GM19240 (cell line): ENCODE measurements around the gene MDFI.

ENCODE experiments used
- DNase-seq: peaks from one replicate; pipeline ENCODE4 v3.0.0; 2011; ENCODE audit warnings: low spot score; ENCODE audit not compliant: insufficient read length

The MDFI gene

DNA sequence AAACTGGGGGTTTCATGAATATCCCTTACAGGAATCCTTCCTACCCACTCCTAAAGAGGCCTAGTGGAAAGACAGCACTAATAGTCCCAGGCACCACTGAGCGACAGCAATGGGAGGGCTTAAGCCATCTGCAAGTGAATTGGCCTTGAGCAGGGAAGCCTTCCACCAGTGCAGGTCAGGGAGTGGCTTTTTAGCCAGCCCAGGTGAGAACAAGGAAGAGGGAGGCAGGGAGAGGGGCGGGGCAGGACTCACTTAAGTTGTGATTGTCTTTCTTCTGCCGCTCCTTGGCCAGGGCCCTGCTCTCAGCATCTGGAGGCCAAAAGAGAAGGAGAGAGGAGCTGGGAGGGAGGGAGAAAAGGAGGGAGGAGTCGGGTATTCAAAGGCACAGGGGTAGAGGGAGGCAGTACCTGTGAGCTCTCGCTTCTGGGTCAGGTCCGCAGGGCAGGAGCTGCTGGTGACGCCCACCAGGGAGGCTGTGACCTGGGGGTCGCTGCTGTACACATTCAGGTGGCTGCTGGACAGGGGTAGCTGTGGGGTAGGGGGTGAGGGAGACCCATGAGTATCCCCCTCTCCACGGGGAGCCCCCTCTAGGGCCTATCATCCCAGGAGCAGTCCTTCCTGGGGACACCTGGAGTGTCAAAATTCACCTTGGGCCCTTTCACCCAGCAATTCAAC, 49.4 kb downstream of the MDFI start:
- no peak for DNase-seq

DNA sequence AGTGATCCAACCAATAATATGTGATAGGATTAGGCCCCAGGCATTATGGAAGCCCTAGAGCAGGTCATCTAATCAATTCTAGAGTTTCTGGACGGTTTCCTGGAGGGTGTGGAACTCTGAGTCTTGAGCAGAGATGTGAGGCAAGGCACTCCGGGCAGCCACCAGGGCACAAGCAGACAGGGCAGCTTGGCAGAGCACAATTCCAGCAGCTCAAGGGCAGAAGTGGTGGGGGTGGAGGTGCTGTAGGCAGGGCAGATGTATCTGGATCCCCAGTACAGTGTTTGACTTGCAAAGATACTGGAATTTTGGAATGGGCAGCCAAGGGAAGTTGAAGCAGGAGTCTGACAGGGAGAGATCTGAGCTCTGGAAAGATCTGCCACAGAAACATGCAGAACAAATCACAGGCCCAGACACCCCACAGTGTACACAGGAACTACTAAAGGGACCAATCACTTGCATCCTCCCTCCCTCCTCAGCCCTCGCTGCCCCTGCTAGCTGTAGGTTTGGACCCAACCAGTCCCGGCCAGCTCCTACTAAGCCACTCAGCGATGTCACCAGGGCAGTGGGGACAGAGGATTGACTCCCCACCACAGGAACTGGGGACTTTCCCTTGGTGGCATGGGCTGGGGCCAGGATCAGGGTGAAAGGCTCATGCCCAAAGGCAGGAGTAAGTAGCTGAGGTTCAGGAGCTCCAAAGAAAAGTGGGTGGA, 50.1 kb downstream of the MDFI start:
- DNase-seq, result no peak

DNA sequence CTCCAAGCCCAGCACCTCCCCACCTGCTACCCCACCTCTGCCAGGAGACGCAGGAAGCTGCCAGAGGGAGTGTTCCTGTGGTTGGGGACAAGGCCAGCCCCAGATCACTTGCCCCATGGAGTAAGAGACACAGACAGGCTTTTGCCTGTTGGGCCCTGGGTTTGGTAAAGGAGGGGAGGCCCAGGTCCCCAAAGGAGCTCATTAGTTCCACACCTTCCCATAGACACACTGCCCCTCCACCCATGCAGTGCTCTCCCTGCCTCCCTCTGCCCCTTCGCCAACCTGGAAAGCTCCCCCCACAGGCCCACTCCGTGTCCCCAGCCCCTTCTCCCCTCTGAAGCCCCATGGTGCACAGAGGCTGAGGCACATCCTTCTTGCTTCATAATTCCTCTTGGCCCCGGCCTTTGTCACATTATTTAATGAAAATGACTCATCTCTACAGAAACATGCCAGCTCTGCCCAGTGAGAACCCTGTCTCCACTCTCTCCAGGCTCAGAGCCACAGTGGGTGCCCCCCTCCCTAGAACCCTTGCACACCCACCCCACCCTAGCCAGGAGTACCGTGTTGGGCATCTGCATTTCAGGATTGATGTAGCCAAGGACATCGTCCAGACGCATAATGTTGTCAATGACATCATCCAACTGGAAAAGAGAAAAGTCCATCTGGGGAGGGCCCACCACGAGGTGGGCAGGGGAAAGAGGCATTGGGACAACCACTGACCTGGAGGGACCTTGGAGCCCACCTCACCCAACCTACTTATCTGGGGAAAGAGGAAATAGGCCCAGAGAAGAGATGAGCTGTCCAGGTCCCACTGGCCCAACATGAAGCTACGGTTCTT, 51.1 kb downstream of the MDFI start:
- no peak for DNase-seq

DNA sequence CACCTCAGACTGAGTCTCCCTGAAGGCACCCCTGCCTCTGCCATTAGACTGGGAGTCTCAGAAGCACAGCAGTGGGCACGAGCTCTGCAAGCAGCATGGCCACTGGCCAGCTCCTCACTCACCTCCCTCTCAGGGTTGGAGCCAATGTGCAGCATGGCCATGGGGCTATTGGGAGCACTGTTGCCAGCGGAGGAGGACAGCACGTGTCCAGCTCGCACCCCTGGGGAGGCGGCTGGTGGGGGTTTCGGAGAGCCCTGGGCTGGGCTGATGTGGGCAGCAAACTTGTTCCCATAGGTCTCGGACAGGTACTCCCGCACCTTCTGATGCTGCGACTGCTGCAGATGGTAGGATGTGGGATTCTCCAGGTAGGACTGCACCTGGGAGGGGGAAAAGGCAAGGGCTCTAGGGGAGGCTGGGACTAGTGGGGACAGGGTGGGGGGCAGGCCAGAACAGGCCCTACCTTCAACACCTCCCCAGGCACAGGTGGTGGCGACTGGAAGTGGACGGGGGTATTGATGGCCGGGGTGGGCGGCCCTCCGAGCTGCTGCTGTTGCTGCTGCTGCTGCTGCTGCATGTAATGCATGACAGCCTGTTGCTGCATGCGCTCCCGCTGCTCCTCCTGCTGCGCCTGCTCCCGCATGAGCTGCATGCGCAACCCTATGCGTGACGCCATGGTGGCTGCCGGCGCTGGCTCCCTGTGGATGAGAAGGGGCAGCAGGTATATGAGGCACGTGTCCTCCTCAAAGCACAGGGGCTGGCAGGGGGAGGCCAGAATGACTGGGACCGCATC, 52.5 kb downstream of the MDFI start:
- no peak for DNase-seq

DNA sequence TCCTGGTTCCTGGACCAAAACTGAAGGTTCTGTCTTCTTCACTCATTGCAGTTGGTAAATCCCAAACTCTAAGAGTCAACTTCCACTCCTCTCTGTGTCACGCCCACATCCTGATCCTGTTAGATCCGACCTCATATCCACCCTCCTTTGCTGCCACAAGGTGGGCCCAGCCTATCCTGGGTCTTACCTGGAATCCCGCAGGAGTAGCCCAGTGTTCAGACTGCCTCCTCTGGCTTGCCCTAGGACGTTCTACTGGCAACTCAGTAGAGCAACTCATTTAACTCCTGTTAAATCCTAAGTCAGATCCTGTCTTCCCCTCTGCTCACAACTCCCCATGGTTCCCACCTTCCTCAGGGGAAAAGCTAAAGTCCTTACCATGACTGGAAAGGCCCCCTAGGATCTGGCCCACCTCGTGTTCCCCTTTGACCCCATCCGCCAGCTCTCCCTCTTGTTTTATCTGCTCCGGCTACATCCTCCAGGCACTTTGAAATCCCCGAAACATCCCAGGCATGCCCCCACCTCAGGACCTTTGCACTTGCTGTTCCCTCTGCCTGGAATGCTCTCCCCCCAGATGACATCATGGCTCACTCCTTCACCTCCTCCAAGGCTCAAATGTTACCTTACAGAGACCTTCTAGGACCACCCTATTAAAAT, 53.3 kb downstream of the MDFI start:
- no peak for DNase-seq

DNA sequence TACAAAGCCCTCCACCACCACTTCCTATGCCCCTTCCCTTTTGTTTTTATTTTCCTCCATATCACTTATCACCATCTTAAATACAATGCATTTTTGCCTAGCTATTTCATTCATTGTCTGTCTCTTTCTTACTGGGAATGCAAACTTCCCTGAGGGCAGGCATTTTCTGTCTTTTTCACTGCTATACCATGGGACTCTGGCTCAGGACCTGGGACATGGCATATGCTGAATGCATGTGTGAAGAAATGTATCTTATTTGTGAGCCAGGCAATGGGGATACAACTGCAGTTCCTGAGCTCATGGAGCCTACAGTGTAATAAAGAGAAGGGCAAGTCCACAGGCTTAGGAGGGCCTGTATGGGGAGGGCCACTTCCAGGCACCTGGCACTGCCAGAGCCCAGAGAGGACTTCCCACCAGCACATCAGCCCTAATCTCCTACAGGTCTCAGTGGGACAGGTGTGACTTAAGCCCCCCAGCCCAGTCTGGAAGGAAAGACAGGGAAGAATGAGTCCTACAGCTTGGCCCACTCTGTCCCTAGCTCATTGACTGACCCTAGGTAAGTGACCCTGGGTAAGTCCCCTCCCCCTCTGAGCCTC, 53.9 kb downstream of the MDFI start:
- no peak for DNase-seq

DNA sequence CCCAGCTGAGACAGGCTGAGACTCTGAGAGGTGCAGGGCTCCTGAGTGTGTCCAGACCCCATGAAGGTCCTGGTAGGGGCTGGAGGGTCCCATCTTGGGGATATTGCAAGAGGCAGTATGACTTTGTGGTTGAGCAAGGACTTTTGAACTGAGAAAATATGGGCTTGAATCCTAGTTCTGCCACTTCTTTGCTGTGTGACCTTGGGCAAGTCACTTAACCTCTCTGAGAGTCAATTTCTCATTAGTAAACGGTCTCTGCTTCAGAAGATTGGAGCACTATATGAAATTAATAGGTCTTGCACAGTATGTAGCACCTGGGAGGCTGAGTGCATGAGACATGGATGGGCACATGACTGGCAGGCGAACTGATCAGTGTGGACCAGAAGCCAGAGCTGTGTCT, 54.5 kb downstream of the MDFI start:
- DNase-seq, result no peak

DNA sequence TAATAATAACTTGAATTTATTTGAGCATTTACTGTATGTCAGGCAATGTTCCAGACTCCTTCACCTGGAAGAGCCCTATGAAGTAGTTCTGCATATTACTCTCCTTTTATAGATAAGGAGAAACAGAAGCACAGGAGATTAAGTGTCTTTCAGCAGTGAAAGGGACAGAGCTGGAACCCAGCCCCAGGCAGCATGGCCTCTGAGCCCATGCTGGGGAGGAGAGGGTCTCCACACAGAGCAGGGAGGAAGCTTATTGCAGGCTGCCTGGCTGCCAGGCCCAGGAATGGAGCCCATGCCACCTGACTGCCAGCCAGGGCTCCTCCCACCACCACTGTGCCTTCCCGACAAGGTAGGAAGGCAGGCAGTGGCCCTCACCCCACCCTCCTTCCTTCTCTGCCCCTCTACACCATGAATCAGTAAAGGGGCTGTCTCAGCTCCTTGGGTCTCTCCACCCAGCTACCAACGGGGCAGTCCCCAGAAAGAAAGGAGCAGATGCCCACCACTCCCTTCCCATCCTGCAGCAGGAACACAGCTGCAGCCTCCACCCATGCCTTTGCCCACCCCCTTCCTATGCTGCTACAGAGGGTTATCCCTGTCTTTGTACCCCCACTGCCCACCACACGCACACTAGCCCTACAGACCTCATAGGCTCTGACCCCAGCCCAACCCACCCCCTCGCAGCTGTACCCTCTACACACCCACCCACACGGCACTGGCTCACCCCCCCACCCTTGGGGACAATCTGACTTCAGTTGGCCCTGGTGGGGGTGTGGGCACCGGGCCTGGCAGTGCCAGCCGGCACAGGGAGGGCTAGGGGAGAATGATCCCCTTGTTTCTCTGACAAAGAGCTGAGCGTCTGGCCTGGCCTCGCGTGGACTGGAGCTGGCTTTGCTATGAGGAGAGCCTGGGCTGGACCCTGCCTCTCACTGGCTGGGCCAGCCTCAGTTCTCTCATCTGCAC, 55.3 kb downstream of the MDFI start:
- no peak for DNase-seq

DNA sequence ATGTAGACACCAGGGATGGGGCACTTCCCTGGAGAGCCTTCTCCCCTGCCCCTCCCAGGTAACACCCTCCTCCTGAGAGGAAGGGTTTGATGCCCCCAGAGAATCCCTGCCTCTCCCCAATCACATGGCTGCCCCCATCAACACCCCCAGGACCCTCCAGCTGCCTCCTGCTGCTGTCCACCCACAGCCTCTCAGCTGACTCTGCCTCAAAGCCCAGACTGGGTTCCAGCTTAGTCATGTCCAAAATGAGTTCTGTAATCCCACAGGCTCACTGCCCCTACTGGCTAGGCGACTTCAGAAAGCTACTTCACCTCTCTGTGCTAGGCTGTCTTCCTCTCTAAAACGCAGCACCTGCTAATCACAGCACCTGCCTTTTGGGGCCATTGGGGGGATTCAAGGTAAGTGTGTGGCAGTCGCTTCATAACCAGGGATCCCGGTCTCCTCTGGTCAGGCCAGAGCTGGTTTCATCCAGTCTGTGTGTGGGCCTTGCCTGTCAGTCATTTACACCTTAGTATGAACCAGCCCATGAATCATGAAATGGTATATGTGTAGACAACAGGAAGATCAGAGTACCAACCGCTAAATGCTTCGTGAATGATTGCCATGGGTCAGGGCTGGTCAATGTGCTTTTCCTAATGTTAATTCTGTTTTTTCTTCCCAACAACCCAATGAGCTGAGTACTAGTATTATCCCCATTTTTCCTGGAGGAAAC, 56.7 kb downstream of the MDFI start:
- no peak for DNase-seq

DNA sequence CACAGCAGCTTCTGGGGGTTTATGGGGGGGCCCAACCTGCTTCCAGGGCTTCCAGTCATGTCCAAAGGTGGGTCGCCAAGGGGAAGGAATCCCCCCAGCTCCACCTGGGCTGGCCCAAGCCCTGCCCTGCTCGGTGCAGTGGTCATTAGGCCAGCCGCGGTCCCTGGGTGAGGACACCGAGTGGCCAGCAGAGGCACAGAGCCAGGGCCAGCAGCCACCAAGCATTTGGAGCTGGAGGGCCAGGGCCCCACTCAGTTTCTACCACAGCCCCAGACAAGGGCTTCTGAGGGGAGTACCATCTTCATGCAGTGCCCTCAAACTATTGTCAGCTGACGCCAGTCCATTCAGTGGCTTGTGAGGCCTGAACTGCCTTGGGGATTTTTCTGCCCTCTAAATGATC, 57.6 kb downstream of the MDFI start:
- no peak for DNase-seq

DNA sequence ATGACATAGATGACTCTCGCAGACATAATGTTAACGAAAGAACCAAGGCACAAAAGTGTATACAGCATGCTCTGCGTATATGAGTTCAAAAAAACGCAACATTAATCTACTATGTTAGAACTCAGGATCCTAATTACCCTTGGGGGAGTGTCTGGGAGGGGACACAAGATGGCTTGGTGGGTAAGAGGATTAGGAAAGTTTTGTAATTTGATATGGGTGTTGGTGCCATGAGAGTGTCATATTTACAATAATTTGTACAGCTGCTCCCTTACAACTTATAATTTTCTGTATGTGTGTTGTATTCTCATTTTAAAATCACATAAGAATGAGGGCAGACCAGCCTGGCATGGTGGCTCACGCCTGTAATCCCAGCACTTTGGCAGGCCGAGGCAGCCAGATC, 58.5 kb downstream of the MDFI start:
- DNase-seq, result no peak

DNA sequence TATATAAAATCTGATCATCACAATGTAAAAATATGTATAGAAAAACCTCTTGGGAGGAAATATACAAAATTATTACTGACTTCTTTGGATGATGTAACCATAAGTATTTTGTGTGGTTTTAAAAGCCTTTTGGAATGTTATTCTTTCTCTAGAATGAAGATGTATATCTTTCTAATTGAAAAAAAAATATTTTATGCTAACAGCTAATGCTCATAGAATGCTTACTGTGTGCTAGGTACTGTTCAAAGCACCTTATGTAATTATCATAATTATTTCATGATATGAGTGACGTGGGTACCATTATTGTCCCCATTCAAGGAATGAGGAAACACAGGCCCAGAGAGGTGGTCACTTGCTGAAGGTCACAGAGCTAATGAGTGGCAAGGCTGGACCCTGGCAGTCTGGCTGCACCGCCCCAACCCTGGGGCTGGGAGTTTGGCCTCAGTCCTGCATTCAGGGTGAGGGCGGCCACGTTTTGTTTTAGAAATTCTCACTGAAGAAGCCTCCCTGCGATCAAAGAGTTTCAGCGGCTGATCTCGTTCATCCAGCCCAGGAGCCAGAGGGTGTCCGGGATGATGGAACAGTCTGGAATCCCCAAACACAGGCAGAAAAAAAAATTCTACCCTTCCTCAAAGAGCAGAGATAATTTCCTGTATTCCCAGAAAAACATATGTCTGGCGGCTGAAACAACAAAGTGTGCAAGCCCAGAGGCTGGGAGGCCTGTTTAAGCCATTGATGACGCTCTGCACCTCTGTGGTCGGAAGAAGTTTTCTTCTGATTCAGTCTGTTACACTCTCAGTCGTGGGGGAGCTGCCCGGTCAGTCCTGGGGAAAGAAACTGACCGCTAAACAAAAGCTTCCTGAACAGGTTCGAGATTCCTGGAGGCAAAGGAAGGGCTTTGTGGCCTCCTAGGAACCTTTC, 59.9 kb downstream of the MDFI start:
- DNase-seq, result no peak

DNA sequence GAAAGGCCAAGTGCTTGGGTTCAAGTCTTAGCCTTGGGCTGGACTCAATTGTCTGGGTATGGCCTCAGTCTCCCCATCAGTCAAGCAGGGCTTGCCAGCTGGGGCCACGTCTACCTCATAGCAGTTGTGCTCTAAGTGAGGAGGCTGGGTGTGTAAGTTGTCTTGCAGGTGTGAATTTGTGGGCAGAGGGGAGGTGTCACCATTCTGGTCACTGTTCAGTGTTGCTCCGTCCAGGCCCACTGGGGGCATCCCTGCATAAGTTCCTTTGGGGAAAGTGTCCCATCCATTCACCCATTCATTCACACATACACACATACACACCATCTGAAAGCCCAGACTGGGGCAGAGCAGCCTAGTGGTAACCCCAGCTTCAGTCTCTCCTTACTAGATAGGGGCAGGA, 60.8 kb downstream of the MDFI start:
- no peak for DNase-seq

DNA sequence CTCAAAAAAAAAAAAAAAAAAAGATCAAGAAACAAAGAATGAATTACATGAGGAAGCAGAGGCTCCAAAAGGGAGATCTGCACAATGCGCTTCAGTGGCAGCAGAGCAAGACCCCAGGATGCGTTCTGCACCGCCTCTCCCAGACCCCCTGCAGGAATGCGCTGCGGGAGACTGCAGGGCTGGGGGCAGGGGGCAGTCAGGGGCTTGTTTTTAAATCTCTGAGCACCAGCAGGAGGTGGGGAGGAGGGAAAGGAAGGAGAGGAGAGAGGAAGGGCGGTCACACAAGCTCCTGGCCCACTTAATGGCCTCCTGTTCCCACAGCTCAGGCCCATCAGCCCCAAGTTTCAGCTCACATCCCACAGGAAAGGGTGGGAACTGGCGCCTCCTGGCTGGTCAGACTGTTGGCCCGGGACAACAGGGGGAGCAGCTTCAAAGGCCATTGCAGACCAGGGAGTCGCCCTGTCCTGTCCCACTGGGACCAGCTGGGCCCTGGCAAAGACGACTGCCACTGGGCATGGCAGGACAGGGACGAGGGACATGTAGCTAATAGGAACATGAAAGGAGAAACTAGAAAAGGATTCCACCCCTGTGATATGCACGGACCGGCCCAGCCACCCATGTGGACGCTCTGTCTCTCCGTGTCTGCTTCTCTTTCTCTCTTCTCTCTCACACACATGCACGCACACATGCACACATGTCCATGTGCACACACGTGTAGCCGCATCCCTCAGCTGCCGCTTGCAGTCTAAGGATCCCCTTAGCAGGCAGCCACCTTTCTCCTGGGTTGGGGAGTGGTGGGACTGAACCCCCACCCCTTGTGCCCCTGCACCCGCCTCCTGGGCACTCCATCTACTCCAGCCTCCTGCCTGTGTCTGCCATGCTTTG, 62.4 kb downstream of the MDFI start:
- DNase-seq, result no peak

DNA sequence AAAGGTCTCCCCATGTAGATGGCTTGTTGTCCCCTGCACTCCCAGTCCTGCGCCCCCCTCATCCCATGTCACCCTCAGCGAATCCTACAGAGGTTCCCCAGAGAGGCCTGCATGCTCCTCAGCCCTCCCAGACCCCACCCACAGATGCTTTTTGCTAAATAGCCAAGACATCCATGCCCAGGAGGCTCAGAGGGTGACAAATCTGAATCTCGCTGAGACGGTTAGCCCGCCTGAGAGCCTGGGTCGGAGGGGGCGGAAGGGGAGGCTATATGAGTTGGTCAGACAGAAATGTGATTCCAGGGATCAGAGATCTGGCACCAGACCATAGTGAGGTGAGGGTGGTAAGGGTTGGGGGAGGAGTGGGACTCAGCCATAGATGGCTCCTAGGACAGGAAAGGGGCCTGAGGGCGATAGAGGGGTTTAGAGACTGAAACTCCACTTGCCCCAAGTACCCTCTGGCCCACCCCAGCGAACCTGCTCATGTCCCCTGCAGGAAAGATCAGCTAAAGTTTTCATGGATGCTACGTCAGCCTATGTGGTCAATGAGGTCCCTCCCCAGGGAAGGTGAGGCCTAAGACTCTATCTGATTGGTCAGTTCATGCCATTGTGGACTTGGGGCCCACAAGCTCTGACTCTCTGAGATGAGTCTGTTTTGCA, 63.9 kb downstream of the MDFI start:
- DNase-seq, result no peak

DNA sequence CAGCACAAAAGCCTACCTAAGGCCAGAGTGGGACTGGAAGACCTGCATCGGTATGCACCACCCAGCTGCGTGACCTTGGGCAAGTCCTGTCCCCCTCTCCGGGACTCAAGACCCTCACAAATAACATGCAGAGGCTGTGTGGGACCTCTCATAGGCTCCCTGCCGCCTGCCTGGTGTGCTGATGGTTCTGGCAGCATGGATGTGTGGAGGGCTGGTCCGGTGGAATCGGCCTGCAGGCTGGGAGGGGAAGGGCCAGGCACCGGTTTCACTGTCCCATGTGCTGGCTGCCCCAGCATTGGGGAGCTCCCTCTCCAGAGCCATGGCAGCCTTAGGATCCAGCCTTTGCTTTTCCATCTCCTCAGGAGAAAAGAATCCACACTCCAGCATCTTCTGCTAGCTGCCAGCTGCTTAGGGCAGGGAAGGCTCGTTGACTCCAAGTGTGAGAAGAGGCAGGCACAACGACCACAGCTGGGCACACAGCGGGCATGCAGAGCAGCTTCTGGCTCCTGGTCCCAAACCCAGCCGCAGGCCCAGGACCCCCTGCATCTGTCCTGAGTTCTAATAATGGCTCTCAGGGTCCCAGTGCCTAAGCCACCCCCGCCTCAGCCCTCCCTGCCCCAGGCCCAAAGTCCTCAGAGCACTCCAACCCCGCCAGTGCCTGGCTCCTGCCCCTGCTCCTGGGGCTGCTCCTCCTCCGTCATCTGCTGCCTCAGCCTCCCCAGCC, 64.7 kb downstream of the MDFI start:
- DNase-seq, result no peak
